Calu3 (cell line): Measurements from ENCODE around the gene PARD6B. TPM values are rescaled to one million over a fixed set of nuclear protein-coding genes. Genes with fewer than 3 reads are reported as not detected.
"Not testable (repeated sequence)": the region's sequence is repeated elsewhere in the genome, so short reads cannot be mapped to it uniquely, and the experiment has no call there.

ENCODE experiments used
- BruUV-seq: library from RNA; stranded (reverse); fragments of 400-500 nt; replicated peaks from 2 replicates; lab custom pipeline; 2021; lab: Mats Ljungman, UMichigan
- CTCF ChIA-PET: fragments of 300-600 bp; sonication (Branson Sonifier 250); formaldehyde crosslinking; loops from one replicate; lab custom pipeline; 2022; ENCODE audit warnings: antibody characterized with exemption; lab: Charles Lee
- DNase-seq: peaks from one replicate; pipeline ENCODE4 v3.0.0; 2022
- H3K27ac Mint-ChIP-seq: one replicate; pipeline ENCODE4 v1.8.0; 2022; ENCODE audit warnings: mixed read lengths; ENCODE audit not compliant: unreplicated experiment
- H3K27me3 Mint-ChIP-seq: one replicate; pipeline ENCODE4 v1.8.0; 2022; ENCODE audit warnings: mixed read lengths; ENCODE audit not compliant: unreplicated experiment
- H3K36me3 Mint-ChIP-seq: one replicate; pipeline ENCODE4 v1.8.0; 2022; ENCODE audit warnings: mild to moderate bottlenecking, moderate library complexity, mixed read lengths; ENCODE audit not compliant: insufficient read depth, unreplicated experiment
- H3K4me1 Mint-ChIP-seq: one replicate; pipeline ENCODE4 v1.8.0; 2022; ENCODE audit warnings: mild to moderate bottlenecking, low read depth, mixed read lengths; ENCODE audit not compliant: unreplicated experiment
- H3K4me3 Mint-ChIP-seq: one replicate; pipeline ENCODE4 v1.8.0; 2022; ENCODE audit warnings: mild to moderate bottlenecking, low read depth, moderate library complexity, mixed read lengths; ENCODE audit not compliant: unreplicated experiment
- H3K9me3 Mint-ChIP-seq: one replicate; pipeline ENCODE4 v1.8.0; 2022; ENCODE audit warnings: low read depth, mixed read lengths; ENCODE audit not compliant: unreplicated experiment
- CTCF ChIP-seq: fragments of 200-600 bp; IDR thresholded peaks from one replicate; pipeline ENCODE4 v1.8.0; 2022; ENCODE audit warnings: antibody characterized with exemption; ENCODE audit not compliant: unreplicated experiment
- intact Hi-C: fragments of 100-400 bp; cut with micrococcal nuclease; formaldehyde crosslinking; loops from one replicate; pipeline ENCODE4 v1.10.0; 2022; ENCODE audit not compliant: unreplicated experiment
- total RNA-seq: library from RNA; stranded (reverse); gene quantifications from 2 replicates; pipeline ENCODE4 v1.2.3, GENCODE V29; 2022

PARD6B gene
- total RNA-seq, 1 experiment from 2014 or later: 114 TPM

GRCh38 chr20:50701041-50701963 lies 30.1 kb upstream of the PARD6B start:
- no peaks in the 10 kb centered on the region for H3K27me3 Mint-ChIP-seq
- H3K4me1 Mint-ChIP-seq: no peaks in the 10 kb centered on the region
- H3K36me3 Mint-ChIP-seq: no peaks in the 10 kb centered on the region
- no peak overlapping the region for H3K4me3 Mint-ChIP-seq
- intact Hi-C loops: no loop called here
- CTCF ChIA-PET: interaction anchor here (0.6 kb wide), 1 partner anchor 723 kb away, joined by 4 read pairs; no protein-coding TSS in a partner anchor
- no TSS peak for BruUV-seq
- DNase-seq: no peak
- no peaks in the 10 kb centered on the region for H3K9me3 Mint-ChIP-seq
- H3K27ac Mint-ChIP-seq: no peak overlapping the region
- TF ChIP-seq CTCF: no peak

- CTCF ChIA-PET: interaction anchor here (0.6 to 0.7 kb wide), 2 partner anchors 9 to 14 kb away, joined by 3 to 4 read pairs; no protein-coding TSS in a partner anchor
- BruUV-seq, H3K4me3 Mint-ChIP-seq, DNase-seq, H3K9me3 Mint-ChIP-seq, H3K27me3 Mint-ChIP-seq, intact Hi-C loops: not testable (repeated sequence)
- H3K36me3 Mint-ChIP-seq: peaks cover 10% of the 10 kb centered on the region
- peaks cover 17% of the 10 kb centered on the region for H3K4me1 Mint-ChIP-seq
- H3K27ac Mint-ChIP-seq: peak overlapping the region; percentile 27
Observed at GRCh38 chr20:50703651-50704438, 27.5 kb upstream of the PARD6B start.

- no TSS peak for BruUV-seq
- H3K9me3 Mint-ChIP-seq: no peaks in the 10 kb centered on the region
- H3K27ac Mint-ChIP-seq: no peak overlapping the region
- CTCF ChIA-PET: interaction anchor here (0.7 kb wide), 1 partner anchor 14 kb away, joined by 4 read pairs; no protein-coding TSS in a partner anchor
- no peaks in the 10 kb centered on the region for H3K27me3 Mint-ChIP-seq
- no peak overlapping the region for H3K4me3 Mint-ChIP-seq
- no peak for DNase-seq
- H3K36me3 Mint-ChIP-seq: peaks cover 10% of the 10 kb centered on the region
- intact Hi-C loops: no loop called here
- TF ChIP-seq CTCF: no peak
- peaks cover 23% of the 10 kb centered on the region for H3K4me1 Mint-ChIP-seq
Observed at GRCh38 chr20:50704514-50704913, 26.9 kb upstream of the PARD6B start.

- Mint-ChIP-seq H3K27ac (no peak overlapping the region), H3K4me1 (peaks cover 23% of the 10 kb centered on the region), H3K27me3 (no peaks in the 10 kb centered on the region), H3K4me3 (no peak overlapping the region), H3K36me3 (peaks cover 10% of the 10 kb centered on the region), H3K9me3 (no peaks in the 10 kb centered on the region)
- no TSS peak for BruUV-seq
- CTCF ChIA-PET: no interaction called here
- intact Hi-C loops: no loop called here
- no peak for TF ChIP-seq CTCF
- no peak for DNase-seq
Observed at GRCh38 chr20:50704971-50705370, 26.4 kb upstream of the PARD6B start.
